Activated naive CD8-positive, alpha-beta T cell treated with anti-CD3 and anti-CD28 coated beads, Interleukin-2, amount 50 U/mL, for 16 hours (primary cell): ENCODE measurements around the gene INSIG1.

Source experiments
- DNase-seq: peaks from one replicate; pipeline ENCODE4 v3.0.0-alpha.2; 2020; ENCODE audit warnings: low read depth, low spot score

Gene INSIG1

GRCh38 chr7:155326385-155326784, 28.7 kb downstream of the INSIG1 start:
- no peak for DNase-seq

DNA sequence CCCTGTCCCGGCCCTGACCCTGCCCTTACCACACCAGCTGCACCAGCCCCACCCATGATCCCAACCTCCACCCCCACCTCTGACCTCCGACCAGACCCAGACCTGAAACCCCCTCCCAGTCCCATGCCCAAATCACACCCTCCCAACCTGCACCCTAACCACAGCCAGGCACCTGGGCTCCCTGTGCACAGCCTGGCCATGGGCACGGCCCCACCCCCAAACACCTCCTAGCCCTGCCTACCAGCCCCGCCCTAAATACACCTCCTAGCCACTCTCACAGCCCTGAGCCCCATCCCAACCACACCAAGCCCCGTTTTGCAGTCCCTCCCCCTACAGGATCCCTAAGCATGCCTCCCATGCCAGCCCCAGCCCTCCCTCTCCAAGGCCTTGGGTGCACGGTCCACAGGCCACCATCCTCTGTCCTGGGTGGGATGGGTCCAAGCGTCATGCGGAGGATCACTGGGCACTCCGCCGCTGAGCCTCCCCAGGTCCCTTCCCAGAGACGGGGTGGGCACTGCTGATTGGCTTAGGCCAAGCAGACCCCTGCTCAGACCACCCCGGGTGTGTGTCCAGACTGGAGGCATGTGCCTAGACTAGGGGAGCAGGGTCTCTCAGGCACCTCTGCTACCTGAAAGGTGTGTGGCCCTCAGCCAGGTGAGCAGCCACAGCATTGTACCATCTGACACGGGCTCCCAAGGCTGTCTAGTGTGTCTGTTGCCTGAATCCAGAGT, 30.1 kb downstream of the INSIG1 start:
- no peak for DNase-seq

DNA sequence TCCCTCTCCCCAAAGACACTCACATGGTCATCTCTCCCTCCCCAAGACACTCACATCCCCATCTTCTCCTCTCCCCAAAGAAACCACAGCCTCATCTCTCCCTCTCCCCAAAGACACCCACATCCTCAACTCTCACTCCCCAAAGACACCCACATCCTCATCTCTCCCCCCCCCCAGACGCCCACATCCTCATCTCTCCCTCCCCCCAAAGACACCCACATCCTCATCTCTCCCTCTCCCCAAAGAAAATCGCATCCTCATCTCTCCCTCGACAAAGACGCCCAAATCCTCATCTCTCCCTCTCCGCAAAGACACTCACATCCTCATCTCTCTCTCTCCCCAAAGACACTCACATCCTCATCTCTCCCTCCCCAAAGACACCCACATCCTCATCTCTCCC, 31.5 kb downstream of the INSIG1 start:
- no peak for DNase-seq

- DNase-seq: no peak
Measured at GRCh38 chr7:155331396-155331795, 33.7 kb downstream of the INSIG1 start.

GRCh38 chr7:155333346-155334234, 35.9 kb downstream of the INSIG1 start:
- no peak for DNase-seq

DNA sequence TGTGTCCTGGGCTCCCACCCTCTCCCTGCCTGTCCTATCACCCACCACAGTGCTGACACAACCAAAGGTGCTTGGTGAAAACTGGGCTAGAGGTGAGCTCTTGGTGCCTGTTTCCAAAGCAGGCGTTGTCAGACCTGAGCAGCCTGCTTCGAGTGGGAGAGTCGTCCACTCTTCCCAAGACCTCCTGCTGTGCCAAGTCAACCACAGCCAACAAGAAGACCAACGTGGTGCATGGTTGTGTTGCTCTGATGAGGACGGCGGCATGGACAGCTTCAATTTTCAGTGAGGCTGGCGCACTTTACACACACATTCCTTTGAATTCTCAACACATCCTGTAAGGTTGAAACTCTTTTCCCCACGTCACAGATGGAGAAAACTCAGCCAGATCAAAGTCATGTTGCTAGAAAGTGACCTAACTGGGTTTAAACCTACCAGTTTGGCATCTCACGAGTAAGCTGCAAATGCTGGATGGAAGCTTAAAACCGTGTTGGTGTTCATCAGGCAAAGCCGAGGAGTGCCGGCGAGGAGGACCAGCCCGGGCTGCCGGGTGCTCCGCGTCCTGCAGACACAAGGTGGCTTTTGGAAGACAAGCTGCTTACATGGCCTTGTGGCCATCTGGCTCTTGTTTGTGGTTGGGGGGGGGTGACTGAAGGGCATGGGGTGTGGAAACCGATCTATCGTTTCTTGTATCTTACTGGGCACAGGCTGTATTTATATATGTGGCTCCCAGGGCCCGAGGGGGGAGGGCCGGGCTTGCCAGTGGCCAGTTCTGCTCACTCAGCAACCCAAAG, 39.3 kb downstream of the INSIG1 start:
- no peak for DNase-seq

DNA sequence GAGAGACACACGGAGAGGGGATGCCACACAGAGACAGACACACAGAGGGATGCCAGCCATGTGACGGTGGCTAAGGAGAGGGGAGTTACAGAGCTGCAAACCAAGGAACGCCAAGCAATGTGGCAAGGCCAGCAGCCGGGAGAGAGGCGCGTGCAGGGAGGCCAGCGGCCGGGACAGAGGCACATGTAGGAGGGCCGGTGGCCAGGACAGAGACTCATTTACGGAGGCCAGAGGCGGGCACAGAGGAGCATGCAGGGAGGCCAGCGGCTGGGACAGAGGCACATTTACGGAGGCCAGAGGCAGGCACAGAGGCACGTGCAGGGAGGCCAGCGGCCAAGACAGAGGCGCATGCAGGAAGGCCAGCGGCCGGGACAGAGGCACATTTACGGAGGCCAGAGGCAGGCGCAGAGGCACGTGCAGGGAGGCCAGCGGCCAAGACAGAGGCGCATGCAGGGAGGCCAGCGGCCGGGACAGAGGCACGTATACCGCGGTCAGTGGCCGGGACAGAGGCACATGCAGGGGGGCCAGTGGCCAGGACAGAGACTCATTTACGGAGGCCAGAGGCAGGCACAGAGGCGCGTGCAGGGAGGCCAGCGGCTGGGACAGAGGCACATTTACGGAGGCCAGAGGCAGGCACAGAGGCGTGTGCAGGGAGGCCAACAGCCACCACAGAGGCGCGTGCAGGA, 40.4 kb downstream of the INSIG1 start:
- no peak for DNase-seq

- no peak for DNase-seq
Measured at GRCh38 chr7:155338632-155339320, 41.1 kb downstream of the INSIG1 start.

GRCh38 chr7:155339474-155339873, 41.8 kb downstream of the INSIG1 start:
- DNase-seq: no peak

DNA sequence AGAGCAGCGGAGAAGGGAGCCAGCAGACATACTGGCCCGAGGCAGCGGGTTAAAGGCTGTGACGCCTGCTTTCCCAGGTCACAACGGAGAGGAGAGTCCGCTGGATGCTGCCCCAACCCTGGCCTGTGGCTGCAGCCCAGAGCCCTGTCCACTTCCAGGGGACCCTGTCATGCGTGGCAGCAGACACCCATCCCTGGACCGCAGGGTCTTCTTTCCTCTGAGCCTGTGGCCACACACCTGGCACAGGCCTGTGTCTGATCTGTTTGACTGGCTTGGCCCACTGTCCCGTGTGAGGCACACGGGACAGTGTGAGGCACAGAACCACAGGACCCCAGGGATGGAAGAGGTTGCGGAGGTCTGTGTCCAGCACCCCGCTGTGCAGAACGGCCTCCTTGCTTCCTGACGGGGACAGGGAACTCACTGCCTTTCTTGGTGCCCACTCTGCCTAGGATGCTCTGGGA, 42.4 kb downstream of the INSIG1 start:
- no peak for DNase-seq

DNA sequence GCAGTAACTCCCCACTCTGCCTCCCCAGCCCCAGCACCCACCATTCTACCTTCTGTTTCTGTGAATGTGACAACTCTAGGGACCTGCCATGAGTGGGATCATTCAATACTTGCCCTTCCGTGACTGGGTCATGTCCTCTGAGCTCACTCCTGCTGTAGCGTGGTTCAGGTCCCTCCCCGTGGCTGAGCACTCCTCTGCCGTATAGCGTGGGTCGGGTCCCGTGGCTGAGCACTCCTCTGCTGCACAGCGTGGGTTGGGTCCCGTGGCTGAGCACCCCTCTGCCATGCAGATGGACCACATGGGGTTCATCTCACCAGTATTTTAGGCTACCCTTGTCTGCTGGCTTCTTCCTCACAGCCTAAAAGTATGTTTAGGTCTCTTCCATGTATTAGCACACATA, 43.0 kb downstream of the INSIG1 start:
- no peak for DNase-seq

GRCh38 chr7:155341463-155341983, 43.8 kb downstream of the INSIG1 start:
- DNase-seq: no peak

DNA sequence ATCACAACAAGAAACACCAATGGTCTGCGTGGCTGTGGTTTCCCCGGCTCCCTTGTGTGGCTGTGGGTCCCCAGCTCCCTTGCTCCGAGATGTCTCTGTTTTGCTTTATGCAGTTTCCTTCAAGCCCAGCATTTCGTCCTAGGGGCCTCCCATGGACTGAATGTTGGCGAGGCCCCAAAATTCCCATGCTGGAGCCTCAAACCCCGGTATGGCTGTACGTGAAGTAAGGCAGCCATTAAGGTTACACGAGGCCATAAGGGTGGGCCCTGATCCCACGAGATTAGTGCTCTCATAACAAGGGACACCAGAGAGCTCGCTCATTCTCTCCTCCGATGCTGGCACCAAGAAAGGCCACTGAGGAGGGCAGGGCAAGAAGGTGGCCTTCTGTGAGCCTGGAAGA, 44.6 kb downstream of the INSIG1 start:
- no peak for DNase-seq

- DNase-seq: no peak
Measured at GRCh38 chr7:155343150-155343549, 45.5 kb downstream of the INSIG1 start.

GRCh38 chr7:155343661-155344121, 46.0 kb downstream of the INSIG1 start:
- DNase-seq: no peak

- DNase-seq: no peak
Measured at GRCh38 chr7:155344270-155344617, 46.6 kb downstream of the INSIG1 start.

- peak; percentile 59 for DNase-seq
Measured at GRCh38 chr7:155344618-155345433, 47.1 kb downstream of the INSIG1 start.

DNA sequence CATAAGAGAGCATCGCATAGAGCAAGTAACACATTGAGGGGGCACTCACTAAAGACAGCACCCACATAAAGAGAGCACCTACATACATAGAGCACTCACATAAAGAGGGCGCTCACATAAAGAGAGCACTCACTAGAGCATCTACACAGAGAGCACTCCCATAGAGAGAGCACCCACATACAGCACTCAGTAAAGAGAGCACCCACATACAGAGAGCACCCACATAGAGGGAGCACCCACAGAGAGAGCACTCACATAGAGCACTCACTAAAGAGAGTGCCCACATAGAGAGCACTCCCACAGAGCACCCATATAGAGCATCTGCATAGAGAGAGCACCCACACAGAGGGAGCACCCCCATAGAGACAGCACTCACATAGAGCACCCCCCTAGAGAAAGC, 47.8 kb downstream of the INSIG1 start:
- DNase-seq: no peak

DNA sequence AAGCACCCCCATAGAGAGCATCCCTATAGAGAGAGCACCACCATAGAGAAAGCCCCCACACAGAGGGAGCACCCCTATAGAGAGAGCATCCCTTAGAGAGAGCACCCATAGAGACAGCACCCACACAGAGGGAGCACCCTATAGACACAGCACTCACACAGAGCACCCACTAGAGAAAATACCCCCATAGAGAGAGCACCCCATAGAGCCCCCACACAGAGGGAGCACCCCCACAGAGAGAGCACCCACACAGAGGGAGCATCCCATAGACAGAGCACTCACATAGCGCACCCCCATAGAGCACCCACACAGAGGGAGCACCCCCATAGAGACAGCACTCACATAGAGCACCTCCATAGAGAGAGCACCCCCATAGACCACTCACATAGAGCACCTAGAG, 48.6 kb downstream of the INSIG1 start:
- no peak for DNase-seq

DNA sequence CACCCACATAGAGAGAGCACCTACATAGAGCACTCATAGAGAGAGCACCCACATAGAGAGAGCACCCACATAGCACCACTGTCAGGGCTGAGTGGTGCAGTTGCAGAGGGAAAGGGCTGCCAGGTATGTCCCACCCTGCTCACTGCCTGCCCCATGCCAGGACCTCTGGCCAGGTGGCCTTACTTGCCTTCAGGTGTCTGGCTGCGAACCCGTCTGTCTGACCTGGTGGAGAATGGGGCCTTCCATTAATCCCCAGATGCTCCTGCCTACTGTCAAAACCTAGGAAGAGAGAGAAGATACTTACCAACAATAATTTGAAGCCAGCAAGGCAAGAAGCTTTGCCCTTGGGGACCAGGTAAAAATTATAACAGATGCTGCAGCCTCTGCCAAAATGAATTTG, 51.1 kb downstream of the INSIG1 start:
- DNase-seq: no peak
